ENCODE data around the gene TENM3. TPM values are rescaled to one million over a fixed set of nuclear protein-coding genes. Genes with fewer than 3 reads are reported as not detected.

The TENM3 gene
- total RNA-seq, 2 experiments from 2014 or later: not detected

GRCh38 chr4:182556580-182556979 is 313.4 kb downstream of the TENM3 start:
- Histone ChIP-seq H3K4me1 (ENCODE audit: insufficient read depth, low read length, poor library complexity, severe bottlenecking) (no peaks in the 10 kb centered on the region), H3K4me3 (ENCODE audit: low read depth, low read length, poor library complexity, severe bottlenecking) (no peak overlapping the region), H3K36me3 (ENCODE audit: insufficient read depth, low read length) (no peaks in the 10 kb centered on the region), H3K79me2 (ENCODE audit: insufficient read depth, low read depth, low read length) (no peaks in the 10 kb centered on the region), H3K27ac (ENCODE audit: low read depth, low read length, poor library complexity, severe bottlenecking) (no peak overlapping the region), H4K20me1 (ENCODE audit: insufficient read depth, low read length) (no peaks in the 10 kb centered on the region), H3K9me2 (ENCODE audit: insufficient read depth, low read length) (no peaks in the 10 kb centered on the region), H2AFZ (ENCODE audit: low read length) (no peak overlapping the region), H3K9me3 (ENCODE audit: low read length) (no peaks in the 10 kb centered on the region), H3K4me2 (ENCODE audit: low read length) (no peak overlapping the region)
- ChIA-PET POLR2A (no interaction called here), CTCF (ENCODE audit: unreplicated experiment) (no interaction called here)
- intact Hi-C loops (cut with micrococcal nuclease; ENCODE audit: unreplicated experiment): no loop called here
- BruUV-seq (replicated peaks): no TSS peak
- no peak for TF ChIP-seq EZH2phosphoT487 (IDR thresholded peaks at IDR 0.05; ENCODE audit: borderline replicate concordance, low read depth, low read length)
- TF ChIP-seq, protein P1, sequence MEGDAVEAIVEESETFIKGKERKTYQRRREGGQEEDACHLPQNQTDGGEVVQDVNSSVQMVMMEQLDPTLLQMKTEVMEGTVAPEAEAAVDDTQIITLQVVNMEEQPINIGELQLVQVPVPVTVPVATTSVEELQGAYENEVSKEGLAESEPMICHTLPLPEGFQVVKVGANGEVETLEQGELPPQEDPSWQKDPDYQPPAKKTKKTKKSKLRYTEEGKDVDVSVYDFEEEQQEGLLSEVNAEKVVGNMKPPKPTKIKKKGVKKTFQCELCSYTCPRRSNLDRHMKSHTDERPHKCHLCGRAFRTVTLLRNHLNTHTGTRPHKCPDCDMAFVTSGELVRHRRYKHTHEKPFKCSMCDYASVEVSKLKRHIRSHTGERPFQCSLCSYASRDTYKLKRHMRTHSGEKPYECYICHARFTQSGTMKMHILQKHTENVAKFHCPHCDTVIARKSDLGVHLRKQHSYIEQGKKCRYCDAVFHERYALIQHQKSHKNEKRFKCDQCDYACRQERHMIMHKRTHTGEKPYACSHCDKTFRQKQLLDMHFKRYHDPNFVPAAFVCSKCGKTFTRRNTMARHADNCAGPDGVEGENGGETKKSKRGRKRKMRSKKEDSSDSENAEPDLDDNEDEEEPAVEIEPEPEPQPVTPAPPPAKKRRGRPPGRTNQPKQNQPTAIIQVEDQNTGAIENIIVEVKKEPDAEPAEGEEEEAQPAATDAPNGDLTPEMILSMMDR (conservative IDR thresholded peaks at IDR 0.05; ENCODE audit: low read length): no peak
- no peak for DNase-seq (ENCODE audit: low spot score)

- Histone ChIP-seq H2AFZ (ENCODE audit: low read length) (no peak overlapping the region), H3K27ac (ENCODE audit: low read depth, low read length, poor library complexity, severe bottlenecking) (no peak overlapping the region), H3K4me3 (ENCODE audit: low read depth, low read length, poor library complexity, severe bottlenecking) (no peak overlapping the region), H3K9me3 (ENCODE audit: low read length) (no peaks in the 10 kb centered on the region), H4K20me1 (ENCODE audit: insufficient read depth, low read length) (no peaks in the 10 kb centered on the region), H3K4me2 (ENCODE audit: low read length) (no peak overlapping the region), H3K36me3 (ENCODE audit: insufficient read depth, low read length) (no peaks in the 10 kb centered on the region), H3K79me2 (ENCODE audit: insufficient read depth, low read depth, low read length) (no peaks in the 10 kb centered on the region), H3K4me1 (ENCODE audit: insufficient read depth, low read length, poor library complexity, severe bottlenecking) (no peaks in the 10 kb centered on the region), H3K9me2 (ENCODE audit: insufficient read depth, low read length) (no peaks in the 10 kb centered on the region)
- BruUV-seq (replicated peaks): no TSS peak
- ChIA-PET POLR2A (no interaction called here), CTCF (ENCODE audit: unreplicated experiment) (no interaction called here)
- no peak for DNase-seq (ENCODE audit: low spot score)
- TF ChIP-seq, protein P1 (conservative IDR thresholded peaks at IDR 0.05; ENCODE audit: low read length): no peak
- no peak for TF ChIP-seq EZH2phosphoT487 (IDR thresholded peaks at IDR 0.05; ENCODE audit: borderline replicate concordance, low read depth, low read length)
- intact Hi-C loops (cut with micrococcal nuclease; ENCODE audit: unreplicated experiment): no loop called here
These were observed 317.2 kb downstream of the TENM3 start for GRCh38 chr4:182560358-182560757.

DNA sequence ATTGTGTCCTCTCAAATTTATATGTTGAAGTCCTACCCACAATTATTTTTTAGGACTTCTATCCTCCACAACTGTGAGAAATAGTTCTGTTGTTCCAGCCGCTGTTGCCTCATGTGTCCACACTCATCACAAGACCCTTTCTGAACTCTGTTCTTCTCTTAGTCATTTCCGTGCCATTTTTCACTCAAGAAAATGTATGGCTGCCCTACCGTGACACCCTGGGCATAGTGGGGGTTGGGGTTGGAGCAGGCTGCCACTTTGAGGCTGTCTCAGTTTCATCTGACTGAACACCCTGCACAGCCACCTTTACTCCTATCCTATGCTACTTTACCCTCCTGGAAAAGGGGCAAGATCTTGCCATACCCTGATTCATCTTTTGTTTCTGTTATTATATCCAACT is 319.1 kb downstream of the TENM3 start:
- POLR2A ChIA-PET: no interaction called here

More for the DNA sequence above, 319.1 kb downstream of the TENM3 start:
- H3K4me1 ChIP-seq (ENCODE audit: insufficient read depth, low read length, poor library complexity, severe bottlenecking): no peaks in the 10 kb centered on the region
- no TSS peak for BruUV-seq (replicated peaks)
- no peaks in the 10 kb centered on the region for H3K9me2 ChIP-seq (ENCODE audit: insufficient read depth, low read length)
- intact Hi-C loops (cut with micrococcal nuclease; ENCODE audit: unreplicated experiment): no loop called here
- H4K20me1 ChIP-seq (ENCODE audit: insufficient read depth, low read length): no peaks in the 10 kb centered on the region
- no peak overlapping the region for H2AFZ ChIP-seq (ENCODE audit: low read length)
- no peak for DNase-seq (ENCODE audit: low spot score)
- no peak overlapping the region for H3K4me2 ChIP-seq (ENCODE audit: low read length)
- H3K36me3 ChIP-seq (ENCODE audit: insufficient read depth, low read length): no peaks in the 10 kb centered on the region
- H3K9me3 ChIP-seq (ENCODE audit: low read length): no peaks in the 10 kb centered on the region
- no peak for TF ChIP-seq EZH2phosphoT487 (IDR thresholded peaks at IDR 0.05; ENCODE audit: borderline replicate concordance, low read depth, low read length)
- TF ChIP-seq, protein P1 (conservative IDR thresholded peaks at IDR 0.05; ENCODE audit: low read length): no peak
- no peak overlapping the region for H3K27ac ChIP-seq (ENCODE audit: low read depth, low read length, poor library complexity, severe bottlenecking)
- CTCF ChIA-PET (ENCODE audit: unreplicated experiment): no interaction called here
- H3K79me2 ChIP-seq (ENCODE audit: insufficient read depth, low read depth, low read length): no peaks in the 10 kb centered on the region
- no peak overlapping the region for H3K4me3 ChIP-seq (ENCODE audit: low read depth, low read length, poor library complexity, severe bottlenecking)

Data from OCI-LY7 (cell line).